Measurements from ENCODE around the gene AHNAK2.
"Not testable (repeated sequence)": the region's sequence is repeated elsewhere in the genome, so short reads cannot be mapped to it uniquely, and the experiment has no call there.

Gene AHNAK2

GRCh38 chr14:104950701-104951100 lies 27.5 kb downstream of the AHNAK2 start:
- peak in 1 of 5 donors; percentile 5 for DNase-seq

DNA sequence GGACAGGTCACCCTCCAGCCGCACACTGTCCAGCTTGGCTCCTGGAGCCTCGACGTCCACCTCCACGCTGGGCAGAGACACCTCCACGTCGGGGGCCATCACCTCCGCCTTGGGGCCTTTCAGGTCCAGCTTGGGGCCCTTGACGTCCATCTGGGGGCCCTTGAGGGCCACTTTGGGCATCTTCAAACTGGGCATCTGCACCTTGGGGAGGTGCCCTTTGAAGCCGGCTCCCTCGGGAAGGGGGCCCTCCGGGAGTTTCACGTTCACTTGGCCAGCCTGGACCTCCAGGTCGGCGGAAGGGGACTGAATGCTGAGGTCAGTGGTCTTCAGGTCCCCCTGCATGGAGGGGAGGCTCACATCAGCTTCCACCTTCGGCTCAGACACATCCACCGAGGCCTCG lies 28.2 kb downstream of the AHNAK2 start:
- DNase-seq: no peak

DNA sequence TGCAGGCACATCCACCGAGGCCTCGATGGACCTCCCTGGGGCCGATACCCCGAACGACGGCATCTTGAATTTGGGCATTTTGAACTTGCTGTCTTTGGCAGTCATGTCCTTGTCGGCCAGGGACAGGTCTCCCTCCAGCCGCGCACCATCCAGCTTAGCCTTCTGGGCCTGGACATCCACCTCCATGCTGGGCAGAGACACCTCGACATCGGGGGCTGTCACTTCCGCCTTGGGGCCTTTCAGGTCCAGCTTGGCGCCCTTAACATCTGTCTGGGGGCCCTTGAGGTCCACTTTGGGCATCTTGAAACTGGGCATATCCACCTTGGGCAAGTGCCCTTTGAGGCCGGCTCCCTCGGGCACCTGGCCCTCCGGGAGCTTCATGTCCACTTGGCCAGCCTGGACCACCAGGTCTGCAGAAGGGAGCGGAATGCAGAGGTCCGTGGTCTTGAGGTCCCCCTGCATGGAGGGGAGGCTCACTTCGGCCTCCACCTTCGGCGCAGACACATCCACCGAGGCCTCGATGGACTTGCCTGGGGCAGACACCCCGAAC lies 28.7 kb downstream of the AHNAK2 start:
- peak in 1 of 5 donors; percentile 2 for DNase-seq

DNA sequence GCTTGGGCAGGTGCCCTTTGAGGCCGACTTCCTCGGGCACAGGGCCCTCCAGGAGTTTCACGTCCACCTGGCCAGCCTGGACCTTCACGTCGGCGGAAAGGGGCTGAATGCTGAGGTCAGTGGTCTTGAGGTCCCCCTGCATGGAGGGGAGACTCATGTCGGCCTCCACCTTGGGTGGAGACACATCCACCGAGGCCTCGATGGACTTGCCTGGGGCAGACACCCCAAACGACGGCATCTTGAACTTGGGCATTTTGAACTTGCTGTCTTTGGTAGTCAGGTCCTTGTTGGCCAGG lies 29.5 kb downstream of the AHNAK2 start:
- peak in 1 of 5 donors; percentile 2 for DNase-seq

DNA sequence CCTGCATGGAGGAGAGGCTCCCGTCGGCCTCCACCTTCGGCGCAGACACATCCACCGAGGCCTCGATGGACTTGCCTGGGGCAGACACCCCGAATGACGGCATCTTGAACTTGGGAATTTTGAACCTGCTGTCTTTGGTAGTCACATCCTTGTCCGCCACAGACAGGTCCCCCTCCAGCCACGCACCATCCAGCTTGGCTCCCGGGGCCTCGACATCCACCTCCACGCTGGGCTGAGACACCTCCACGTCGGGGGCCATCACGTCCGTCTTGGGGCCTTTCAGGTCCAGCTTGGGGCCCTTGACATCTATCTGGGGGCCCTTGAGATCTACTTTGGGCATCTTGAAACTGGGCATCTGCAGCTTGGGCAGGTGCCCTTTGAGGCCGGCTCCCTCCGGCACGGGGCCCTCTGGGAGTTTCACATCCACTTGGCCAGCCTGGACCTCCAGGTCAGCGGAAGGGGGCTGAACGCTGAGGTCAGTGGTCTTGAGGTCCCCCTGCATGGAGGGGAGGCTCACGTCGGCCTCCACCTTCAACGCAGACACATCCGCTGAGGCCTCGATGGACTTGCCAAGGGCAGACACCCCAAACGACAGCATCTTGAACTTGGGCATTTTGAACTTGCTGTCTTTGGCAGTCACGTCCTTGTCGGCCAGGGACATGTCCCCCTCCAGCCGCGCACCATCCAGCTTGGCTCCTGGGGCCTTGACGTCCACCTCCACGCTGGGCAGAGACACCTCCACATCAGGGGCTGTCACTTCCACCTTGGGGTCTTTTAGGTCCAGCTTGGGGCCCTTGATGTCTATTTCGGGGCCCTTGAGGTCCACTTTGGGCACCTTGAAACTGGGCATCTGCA lies 30.1 kb downstream of the AHNAK2 start:
- peak in 1 of 5 donors; percentile 1 for DNase-seq

GRCh38 chr14:104947201-104947600 lies 31.0 kb downstream of the AHNAK2 start:
- not testable (repeated sequence) for DNase-seq

DNA sequence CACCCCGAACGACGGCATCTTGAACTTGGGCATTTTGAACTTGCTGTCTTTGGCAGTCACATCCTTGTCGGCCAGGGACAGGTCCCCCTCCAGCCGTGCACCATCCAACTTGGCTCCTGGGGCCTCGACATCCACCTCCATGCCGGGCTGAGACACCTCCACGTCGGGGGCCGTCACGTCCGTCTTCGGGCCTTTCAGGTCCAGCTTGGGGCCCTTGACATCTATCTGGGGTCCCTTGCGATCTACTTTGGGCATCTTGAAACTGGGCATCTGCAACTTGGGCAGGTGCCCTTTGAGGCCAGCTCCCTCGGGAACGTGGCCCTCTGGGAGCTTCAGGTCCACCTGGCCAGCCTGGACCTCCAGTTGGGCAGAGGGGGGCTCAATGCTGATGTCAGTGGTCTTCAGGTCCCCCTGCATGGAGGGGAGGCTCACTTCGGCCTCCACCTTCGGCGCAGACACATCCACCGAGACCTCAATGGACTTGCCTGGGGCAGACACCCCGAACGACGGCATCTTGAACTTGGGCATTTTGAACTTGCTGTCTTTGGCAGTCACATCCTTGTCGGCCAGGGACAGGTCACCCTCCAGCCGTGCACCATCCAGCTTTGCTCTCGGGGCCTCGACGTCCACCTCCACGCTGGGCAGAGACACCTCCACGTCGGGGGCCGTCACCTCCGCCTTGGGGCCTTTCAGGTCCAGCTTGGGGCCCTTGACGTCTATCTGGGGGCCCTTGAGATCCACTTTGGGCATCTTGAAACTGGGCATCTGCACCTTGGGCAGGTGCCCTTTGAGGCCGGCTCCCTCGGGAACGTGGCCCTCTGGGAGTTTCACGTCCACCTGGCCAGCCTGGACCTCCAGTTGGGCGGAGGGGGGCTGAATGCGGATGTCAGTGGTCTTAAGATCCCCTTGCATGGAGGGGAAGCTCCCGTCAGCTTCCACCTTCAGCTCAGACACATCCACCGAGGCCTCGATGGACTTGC lies 31.9 kb downstream of the AHNAK2 start:
- DNase-seq: peak in 1 of 5 donors; percentile 1

DNA sequence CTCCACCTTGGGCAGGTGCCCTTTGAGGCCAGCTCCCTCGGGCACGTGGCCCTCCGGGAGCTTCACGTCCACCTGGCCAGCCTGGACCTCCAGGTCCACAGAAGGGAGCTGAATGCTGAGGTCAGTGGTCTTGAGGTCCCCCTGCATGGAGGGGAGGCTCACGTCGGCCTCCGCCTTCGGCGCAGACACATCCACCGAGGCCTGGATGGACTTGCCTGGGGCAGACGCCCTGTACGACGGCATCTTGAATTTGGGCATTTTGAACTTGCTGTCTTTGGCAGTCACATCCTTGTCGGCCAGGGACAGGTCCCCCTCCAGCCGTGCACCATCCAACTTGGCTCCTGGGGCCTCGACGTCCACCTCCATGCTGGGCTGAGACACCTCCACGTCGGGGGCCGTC lies 32.9 kb downstream of the AHNAK2 start:
- peak in 1 of 5 donors; percentile 1 for DNase-seq

GRCh38 chr14:104944436-104945205 lies 33.6 kb downstream of the AHNAK2 start:
- peak in 2 of 5 donors; percentile 2 to 5 for DNase-seq

- DNase-seq: peak in 1 of 5 donors; percentile 3
Observed at GRCh38 chr14:104944016-104944308, 34.2 kb downstream of the AHNAK2 start.

GRCh38 chr14:104943216-104944015 lies 34.8 kb downstream of the AHNAK2 start:
- peak in 1 of 5 donors; percentile 2 for DNase-seq

DNA sequence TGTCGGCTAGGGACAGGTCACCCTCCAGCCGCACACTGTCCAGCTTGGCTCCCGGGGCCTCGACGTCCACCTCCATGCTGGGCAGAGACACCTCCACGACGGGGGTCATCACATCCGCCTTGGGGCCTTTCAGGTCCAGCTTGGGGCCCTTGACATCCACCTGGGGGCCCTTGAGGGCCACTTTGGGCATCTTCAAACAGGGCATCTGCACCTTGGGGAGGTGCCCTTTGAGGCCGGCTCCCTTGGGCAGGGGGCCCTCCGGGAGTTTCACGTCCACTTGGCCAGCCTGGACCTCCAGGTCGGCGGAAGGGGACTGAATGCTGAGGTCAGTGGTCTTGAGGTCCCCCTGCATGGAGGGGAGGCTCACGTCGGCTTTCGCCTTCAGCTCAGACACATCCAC lies 35.6 kb downstream of the AHNAK2 start:
- DNase-seq: no peak

- DNase-seq: peak in 2 of 5 donors; percentile 1 to 8
Observed at GRCh38 chr14:104941508-104942365, 36.4 kb downstream of the AHNAK2 start.

- DNase-seq: peak in 1 of 5 donors; percentile 10
Observed at GRCh38 chr14:104940526-104941150, 37.5 kb downstream of the AHNAK2 start.

DNA sequence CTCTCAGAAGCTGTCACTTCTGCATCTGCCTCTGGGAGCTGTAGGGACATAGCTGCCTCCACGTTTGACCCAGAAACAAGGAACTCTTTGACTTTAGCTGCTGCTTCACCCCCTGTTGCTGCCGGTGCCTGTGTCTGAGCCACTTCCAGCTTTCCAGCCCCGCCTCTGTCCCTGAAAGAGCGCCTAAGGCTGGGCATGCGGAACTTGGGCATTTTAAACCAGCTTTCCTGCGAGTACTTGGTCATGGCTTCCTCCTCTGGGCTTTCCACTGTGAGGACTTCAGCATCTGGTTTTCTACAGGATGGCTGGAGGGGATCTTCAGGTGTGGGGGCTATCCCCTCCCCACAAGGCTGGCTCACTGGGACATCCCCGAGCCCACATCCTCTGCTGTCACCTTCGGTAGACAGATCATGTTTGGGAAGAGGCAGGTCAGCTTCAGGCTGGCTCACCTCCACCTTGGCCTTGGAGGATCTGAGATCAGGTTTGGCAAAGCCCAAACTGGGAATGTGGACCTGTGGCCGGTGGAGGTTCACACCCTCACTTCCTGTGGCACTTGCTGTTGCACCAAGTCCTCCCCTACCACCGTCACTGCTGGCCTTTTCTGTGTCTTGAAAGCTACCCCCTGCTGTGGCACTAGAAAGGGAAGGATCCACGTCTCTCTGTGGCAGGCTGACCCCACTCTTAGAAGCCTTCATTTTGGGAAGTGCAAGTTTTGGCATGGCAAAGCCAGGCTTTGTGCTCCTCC lies 38.3 kb downstream of the AHNAK2 start:
- peak in 1 of 5 donors; percentile 8 for DNase-seq

DNA sequence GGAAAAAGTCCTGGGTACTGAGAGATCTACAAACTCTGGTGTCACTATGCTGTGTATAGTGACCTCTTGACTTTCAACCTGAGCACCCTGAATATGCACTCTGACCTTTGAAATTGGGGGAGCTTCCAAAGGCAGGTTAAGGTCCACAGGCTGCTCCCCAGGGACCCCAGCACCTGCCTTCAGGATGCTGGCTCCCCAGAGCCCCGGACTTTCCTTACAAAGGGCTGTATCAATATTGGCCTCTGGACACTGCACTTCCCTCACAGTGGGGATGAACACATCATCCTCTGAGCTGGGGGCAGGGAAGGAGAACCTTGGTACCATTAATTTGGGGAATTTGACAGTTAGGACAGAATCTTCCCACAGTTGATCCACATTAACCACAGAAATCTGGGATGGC lies 39.2 kb downstream of the AHNAK2 start:
- no peak for DNase-seq

- DNase-seq: no peak
Observed at GRCh38 chr14:104938436-104938835, 39.7 kb downstream of the AHNAK2 start.

DNA sequence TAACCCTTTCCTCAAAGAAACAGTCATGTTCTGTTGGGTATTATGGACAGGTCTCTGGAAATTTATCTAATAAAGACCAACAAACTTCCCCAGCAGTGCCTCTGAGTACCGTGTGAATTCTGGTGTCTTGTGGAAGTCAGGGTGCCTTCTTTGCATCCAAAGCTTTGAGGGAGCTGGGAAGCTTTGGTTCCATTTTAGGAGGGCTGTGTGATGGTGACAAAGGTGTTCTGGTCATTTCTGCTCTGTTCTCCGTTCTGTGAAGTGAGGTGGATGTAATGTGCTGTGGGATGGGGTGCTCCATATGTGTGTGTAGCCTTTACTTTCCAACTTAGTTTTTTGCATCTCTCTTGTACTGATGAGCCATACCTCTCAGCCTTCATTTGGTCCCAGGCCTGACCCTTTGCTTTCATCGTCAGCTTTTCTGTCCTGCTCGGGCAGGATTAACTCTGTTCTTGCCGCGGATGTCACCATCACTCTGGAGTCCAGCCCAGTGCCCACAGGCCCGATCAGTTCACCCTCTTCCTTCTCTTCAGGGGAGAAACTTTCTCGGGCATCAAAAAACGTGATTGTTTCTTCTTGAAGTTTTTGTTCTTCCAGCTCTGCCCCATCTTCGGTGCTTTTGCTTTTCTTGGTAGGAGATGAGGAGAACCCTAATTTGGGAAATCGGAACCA lies 40.3 kb downstream of the AHNAK2 start:
- DNase-seq: no peak

- no peak for DNase-seq
Observed at GRCh38 chr14:104937161-104937560, 41.0 kb downstream of the AHNAK2 start.

Data from T-helper 1 cell (primary cell).